ENCODE data around the gene MSI2.

Gene MSI2

GRCh38 chr17:57684711-57685498 is 428.6 kb downstream of the MSI2 start:
- peak; percentile 30 for DNase-seq (ENCODE audit: low spot score)

GRCh38 chr17:57685499-57686132 is 429.3 kb downstream of the MSI2 start:
- peak; percentile 42 for DNase-seq (ENCODE audit: low spot score)

DNA sequence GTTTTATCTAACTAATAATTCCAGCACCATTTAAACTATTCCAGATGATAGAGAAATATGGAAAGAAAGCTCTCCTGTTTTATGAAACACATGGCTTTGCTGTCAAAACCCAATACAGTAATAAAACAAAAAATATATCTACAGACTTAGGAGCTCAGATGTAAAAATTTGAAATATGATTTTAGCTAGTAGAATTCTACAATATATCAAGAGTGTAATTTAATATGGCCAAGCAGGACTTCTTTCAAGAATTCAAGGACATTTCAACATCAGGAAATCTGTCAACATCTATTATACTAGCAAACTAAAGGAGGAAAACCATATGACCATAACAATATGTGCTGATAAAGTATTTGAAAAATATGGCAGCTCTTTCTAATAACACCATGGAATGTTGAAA is 431.3 kb downstream of the MSI2 start:
- no peak for DNase-seq (ENCODE audit: low spot score)

DNA sequence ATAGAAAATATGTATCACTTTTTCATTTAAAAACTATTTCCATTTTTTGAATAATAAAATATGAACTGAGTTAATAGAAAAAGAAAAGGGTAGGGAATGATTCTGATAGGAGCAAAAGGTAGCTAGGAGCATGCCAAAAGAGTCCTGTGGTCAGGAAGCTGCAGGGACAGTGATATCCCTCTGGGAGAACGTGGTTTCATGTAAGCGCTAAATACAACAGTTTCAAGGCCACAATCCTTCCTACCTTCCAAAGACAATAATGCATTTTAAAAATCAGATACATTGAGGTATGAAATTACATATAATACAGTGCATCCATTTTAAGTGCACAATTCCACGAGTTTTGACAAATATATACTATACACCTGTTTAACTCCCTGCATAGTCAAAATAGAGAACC is 432.9 kb downstream of the MSI2 start:
- DNase-seq (ENCODE audit: low spot score): no peak

GRCh38 chr17:57691939-57692338 is 435.6 kb downstream of the MSI2 start:
- DNase-seq (ENCODE audit: low spot score): no peak

- no peak for DNase-seq (ENCODE audit: low spot score)
These were observed 436.4 kb downstream of the MSI2 start for GRCh38 chr17:57692770-57693169.

DNA sequence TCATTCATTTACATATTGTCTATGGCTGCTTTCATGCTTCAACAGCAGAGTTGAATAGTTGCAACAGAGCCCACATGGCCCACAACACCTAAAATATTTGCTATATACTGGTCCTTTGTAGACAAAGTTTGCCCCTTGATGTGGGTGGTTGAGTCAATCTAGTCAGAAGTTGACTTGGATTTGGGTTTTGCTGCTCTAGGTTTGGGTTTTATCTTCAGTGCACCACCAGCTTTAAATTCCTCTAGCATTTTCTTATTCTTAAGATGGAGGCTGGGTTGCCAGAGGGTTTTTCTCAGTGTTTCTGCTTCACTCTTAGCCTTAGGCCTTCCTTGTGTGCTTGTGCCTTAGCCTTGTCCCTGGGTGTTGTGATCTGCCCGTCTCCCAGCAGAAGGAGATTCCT is 437.7 kb downstream of the MSI2 start:
- DNase-seq (ENCODE audit: low spot score): no peak

GRCh38 chr17:57696050-57696449 is 439.7 kb downstream of the MSI2 start:
- DNase-seq (ENCODE audit: low spot score): no peak

GRCh38 chr17:57697197-57697596 is 440.9 kb downstream of the MSI2 start:
- DNase-seq (ENCODE audit: low spot score): no peak

GRCh38 chr17:57697891-57698711 is 441.8 kb downstream of the MSI2 start:
- DNase-seq (ENCODE audit: low spot score): no peak

DNA sequence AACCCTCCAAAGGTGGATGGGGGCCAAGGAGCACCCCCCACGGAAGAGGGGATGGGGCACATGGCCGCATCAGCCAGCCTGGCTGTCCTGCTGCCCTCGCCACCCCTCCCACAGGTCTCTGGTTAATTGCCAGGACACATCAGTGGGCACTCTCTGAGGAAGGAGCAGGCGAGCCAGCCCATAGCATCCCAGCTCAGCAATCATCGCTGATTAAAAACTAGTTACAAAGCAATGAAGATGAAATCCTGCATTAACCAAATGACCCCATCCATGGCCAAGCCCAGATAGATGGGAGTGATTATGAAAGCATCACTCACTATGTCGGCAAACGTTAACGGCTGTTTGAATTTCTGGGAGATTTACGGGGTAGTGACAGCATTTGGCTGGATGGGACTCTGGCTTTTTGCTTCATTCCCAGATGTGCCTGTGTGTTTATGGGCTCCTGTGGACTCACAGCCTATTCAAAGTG is 443.5 kb downstream of the MSI2 start:
- DNase-seq (ENCODE audit: low spot score): no peak

- DNase-seq (ENCODE audit: low spot score): no peak
These were observed 444.8 kb downstream of the MSI2 start for GRCh38 chr17:57701124-57701523.

DNA sequence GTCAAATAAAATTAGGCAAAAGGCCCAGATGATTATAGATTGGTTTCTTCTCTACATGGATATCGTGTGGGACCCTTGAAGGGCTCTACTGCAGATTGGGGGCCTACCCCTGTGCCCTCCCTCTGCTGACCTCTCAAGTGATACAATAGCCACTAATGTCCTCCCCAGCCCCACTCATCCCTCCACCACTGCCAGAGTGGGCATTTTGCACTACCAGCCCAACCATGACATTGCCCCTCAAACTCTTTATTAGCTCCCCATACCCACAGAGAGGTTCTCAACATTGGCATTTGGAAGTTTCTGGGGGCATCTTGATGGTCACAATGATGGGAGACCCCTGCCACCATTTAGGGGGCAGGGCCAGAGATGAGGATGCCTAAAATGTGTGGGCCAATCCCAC is 446.9 kb downstream of the MSI2 start:
- DNase-seq (ENCODE audit: low spot score): no peak

DNA sequence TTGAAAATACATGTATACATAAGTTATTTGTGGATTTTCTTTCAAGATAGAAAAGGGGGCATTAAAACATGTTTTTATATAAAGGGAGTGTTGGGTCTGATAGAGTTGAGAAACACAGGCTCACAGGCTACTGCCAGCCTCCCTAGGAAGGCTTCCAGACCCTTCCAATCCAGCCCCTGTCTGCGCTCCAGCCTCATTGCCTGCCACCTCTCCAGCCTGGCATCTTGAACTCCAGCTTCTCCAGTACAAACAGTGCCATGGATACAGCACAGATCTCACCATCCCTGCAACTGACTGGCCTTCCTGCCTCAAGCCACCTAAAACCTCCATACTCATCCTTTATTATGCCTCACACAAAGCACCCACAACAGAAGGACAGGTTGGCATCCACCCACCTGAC is 448.1 kb downstream of the MSI2 start:
- no peak for DNase-seq (ENCODE audit: low spot score)

DNA sequence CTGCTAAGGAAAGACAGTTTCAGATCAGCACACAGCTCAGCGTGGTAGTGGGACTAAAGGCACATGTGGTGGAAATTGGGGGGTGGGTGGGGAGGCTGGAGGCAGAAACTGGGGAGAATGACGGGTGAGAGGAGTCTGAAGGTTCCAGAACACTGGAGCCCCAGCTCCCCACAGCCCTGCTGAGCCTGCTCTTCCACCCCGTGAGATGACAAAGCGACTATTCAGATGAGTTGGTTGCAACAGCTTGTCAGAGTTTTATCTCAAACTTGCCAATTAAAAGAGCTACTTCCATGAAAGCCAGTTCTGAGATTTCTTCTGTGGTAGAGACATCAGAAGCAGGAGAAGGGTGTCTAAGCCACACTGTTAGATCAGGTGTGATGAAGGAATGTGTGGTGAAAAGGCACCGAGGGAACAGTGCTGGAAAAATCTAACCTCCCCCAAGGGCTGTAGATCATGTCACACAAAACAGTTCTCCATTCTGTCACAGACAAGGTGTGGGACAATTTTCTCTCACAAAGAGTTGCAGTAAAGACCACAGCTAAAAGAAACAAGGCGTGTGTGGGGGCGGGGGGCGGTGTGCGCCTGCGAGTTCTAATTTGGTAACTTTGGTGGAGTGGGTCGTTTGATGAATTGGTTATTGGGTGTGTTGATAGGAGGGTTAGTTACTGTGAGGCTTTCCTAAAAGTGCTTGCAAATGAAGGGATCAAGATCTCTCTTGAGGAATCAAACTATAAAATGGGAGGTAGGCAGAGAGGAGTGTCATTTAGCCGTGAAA is 449.8 kb downstream of the MSI2 start:
- DNase-seq (ENCODE audit: low spot score): no peak

GRCh38 chr17:57706761-57707160 is 450.4 kb downstream of the MSI2 start:
- DNase-seq (ENCODE audit: low spot score): no peak

GRCh38 chr17:57707892-57708291 is 451.6 kb downstream of the MSI2 start:
- DNase-seq (ENCODE audit: low spot score): peak; percentile 83

- DNase-seq (ENCODE audit: low spot score): no peak
These were observed 452.1 kb downstream of the MSI2 start for GRCh38 chr17:57708410-57708809.

DNA sequence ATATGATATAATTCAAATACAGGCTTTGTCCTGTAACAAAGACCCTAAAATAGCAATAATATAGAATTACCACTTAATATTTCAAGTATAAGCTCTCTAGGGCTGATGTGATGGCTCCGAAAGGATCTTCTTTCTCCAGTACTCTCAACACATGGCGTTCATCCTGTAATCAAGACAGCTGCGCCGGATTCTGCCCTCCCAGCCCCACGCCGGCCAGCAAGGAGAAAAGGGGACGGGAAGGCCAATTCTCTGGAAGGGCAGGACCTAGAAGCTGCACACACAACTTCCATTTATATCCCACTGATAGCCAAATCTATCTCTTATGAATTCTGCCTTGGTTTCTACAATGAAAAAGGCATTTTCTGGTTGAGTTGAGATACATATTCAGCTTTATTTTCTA is 456.8 kb downstream of the MSI2 start:
- peak; percentile 29 for DNase-seq (ENCODE audit: low spot score)

DNA sequence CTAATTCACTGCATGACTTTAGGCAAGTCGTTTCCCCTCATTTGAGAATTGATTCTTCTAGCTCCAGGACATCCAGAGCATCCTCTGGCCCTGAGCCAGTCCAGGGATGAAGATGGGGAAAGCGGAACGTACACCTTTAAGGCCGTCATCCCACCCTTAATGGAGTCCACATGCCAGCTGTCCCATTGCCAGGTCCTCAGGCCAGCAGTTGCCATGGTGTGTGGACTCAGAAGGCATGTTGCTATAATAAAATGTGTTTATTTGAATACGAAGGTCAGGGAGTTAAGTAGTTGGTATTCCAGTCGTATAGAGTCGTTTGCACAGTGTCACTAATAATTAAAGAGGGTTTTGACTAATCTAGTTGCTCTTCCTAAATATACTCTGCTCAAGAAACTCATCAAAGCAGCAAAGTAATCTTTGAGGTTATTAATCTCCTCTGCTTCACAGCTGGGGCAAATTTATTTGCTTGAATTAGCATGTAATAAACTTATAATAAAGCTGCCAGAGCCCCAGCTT is 458.4 kb downstream of the MSI2 start:
- DNase-seq (ENCODE audit: low spot score): peak; percentile 29

GRCh38 chr17:57715981-57716380 is 459.7 kb downstream of the MSI2 start:
- DNase-seq (ENCODE audit: low spot score): no peak

DNA sequence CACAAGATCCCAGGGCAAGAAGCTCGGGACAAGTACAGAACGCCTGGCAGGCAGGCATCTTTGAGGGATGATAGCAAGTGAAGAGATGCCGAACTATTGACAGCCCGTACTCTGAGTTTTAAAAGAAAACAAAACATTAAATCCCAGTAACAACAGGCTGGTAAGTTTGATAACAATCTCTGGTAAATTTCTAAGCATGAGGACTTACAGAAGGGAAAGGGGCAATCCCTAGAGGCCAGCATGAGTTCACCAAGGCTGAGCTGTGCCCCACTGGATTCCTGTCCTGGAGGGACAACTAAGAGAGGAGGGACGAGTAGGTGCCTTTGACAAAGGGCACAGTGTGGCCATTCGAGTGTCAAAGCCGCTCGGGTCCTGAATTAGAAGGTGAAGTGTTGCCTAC is 462.6 kb downstream of the MSI2 start:
- DNase-seq (ENCODE audit: low spot score): no peak

All from ecto neural progenitor cell (in vitro differentiated cells).